Measurements from ENCODE around the gene CNOT6L. TPM values are rescaled to one million over a fixed set of nuclear protein-coding genes. Genes with fewer than 3 reads are reported as not detected.

The CNOT6L gene
- total and polyA plus RNA-seq, 4 donors, result 4.4 to 17.7 (median 10.5) TPM

GRCh38 chr4:77849278-77849965, 30.3 kb upstream of the CNOT6L start (continued):
- TF ChIP-seq ATF3 (IDR thresholded peaks at IDR 0.05), result no peak

- Histone ChIP-seq H3K9me3 (ENCODE audit: control insufficient read depth in 4 of 4, low read length in 3 of 4) (no peaks in the 10 kb centered on the region), H3K27me3 (ENCODE audit: control insufficient read depth in 4 of 4, insufficient read depth in 4 of 4, low read length in 3 of 4) (no peaks in the 10 kb centered on the region), H3K9ac (ENCODE audit: low read depth in 1 of 2, low read length in 2 of 2) (no peak overlapping the region), H3K36me3 (ENCODE audit: control insufficient read depth in 4 of 4, insufficient read depth in 3 of 4, low read depth in 1 of 4, low read length in 3 of 4) (no peaks in the 10 kb centered on the region), H3K4me1 (ENCODE audit: control insufficient read depth in 4 of 4, insufficient read depth in 4 of 4, low read length in 3 of 4) (no peaks in the 10 kb centered on the region), H3K27ac (ENCODE audit: low read depth in 1 of 2, low read length in 2 of 2) (no peak overlapping the region), H3K4me3 (ENCODE audit: low read depth in 1 of 3, low read length in 3 of 3) (no peak overlapping the region)
- 94% methylated on average over 6 of the region's 6 CpGs for WGBS
- DNase-seq (ENCODE audit: low spot score), result no peak
- TF ChIP-seq RAD21 (IDR thresholded peaks at IDR 0.05), result no peak
- no peak for TF ChIP-seq HNF4A (conservative IDR thresholded peaks at IDR 0.05)
- no peak for TF ChIP-seq HNF4G (IDR thresholded peaks at IDR 0.05)
- no peak for TF ChIP-seq MAX (IDR thresholded peaks at IDR 0.05)
- no peak for TF ChIP-seq FOXA2 (IDR thresholded peaks at IDR 0.05)
- no peak for TF ChIP-seq SP1 (IDR thresholded peaks at IDR 0.05)
- TF ChIP-seq TAF1 (conservative IDR thresholded peaks at IDR 0.05), result no peak
- TF ChIP-seq RXRA (IDR thresholded peaks at IDR 0.05), result no peak
- no peak for TF ChIP-seq JUND (IDR thresholded peaks at IDR 0.05)
- TF ChIP-seq GABPA (IDR thresholded peaks at IDR 0.05 in 1 of 2, conservative IDR thresholded peaks at IDR 0.05 in 1 of 2), result no peak
- TF ChIP-seq FOXA1 (IDR thresholded peaks at IDR 0.05), result no peak
- TF ChIP-seq ATF3 (IDR thresholded peaks at IDR 0.05), result no peak
- no peak for TF ChIP-seq CTCF (IDR thresholded peaks at IDR 0.05; ENCODE audit: low read depth, low read length, missing input control)
Observed at GRCh38 chr4:77848508-77848907, 29.3 kb upstream of the CNOT6L start.

GRCh38 chr4:77845929-77846328, 26.8 kb upstream of the CNOT6L start:
- WGBS, result 89% methylated on average over 3 of the region's 3 CpGs
- Histone ChIP-seq H3K4me1 (ENCODE audit: control insufficient read depth in 4 of 4, insufficient read depth in 4 of 4, low read length in 3 of 4) (no peaks in the 10 kb centered on the region), H3K4me3 (ENCODE audit: low read depth in 1 of 3, low read length in 3 of 3) (no peak overlapping the region), H3K27me3 (ENCODE audit: control insufficient read depth in 4 of 4, insufficient read depth in 4 of 4, low read length in 3 of 4) (no peaks in the 10 kb centered on the region), H3K9ac (ENCODE audit: low read depth in 1 of 2, low read length in 2 of 2) (no peak overlapping the region), H3K9me3 (ENCODE audit: control insufficient read depth in 4 of 4, low read length in 3 of 4) (no peaks in the 10 kb centered on the region), H3K27ac (ENCODE audit: low read depth in 1 of 2, low read length in 2 of 2) (no peak overlapping the region), H3K36me3 (ENCODE audit: control insufficient read depth in 4 of 4, insufficient read depth in 3 of 4, low read depth in 1 of 4, low read length in 3 of 4) (no peaks in the 10 kb centered on the region)
- no peak for DNase-seq (ENCODE audit: low spot score)
- TF ChIP-seq FOXA2 (IDR thresholded peaks at IDR 0.05) (no peak), JUND (IDR thresholded peaks at IDR 0.05) (no peak)

GRCh38 chr4:77845400-77845799, 26.2 kb upstream of the CNOT6L start:
- no peak overlapping the region for H3K9ac ChIP-seq (ENCODE audit: low read depth in 1 of 2, low read length in 2 of 2)
- no peak for DNase-seq (ENCODE audit: low spot score)
- no peaks in the 10 kb centered on the region for H3K36me3 ChIP-seq (ENCODE audit: control insufficient read depth in 4 of 4, insufficient read depth in 3 of 4, low read depth in 1 of 4, low read length in 3 of 4)
- no peak overlapping the region for H3K27ac ChIP-seq (ENCODE audit: low read depth in 1 of 2, low read length in 2 of 2)
- no peaks in the 10 kb centered on the region for H3K4me1 ChIP-seq (ENCODE audit: control insufficient read depth in 4 of 4, insufficient read depth in 4 of 4, low read length in 3 of 4)
- WGBS, result 85% methylated on average over 1 of the region's 1 CpG
- no peak overlapping the region for H3K4me3 ChIP-seq (ENCODE audit: low read depth in 1 of 3, low read length in 3 of 3)
- no peaks in the 10 kb centered on the region for H3K27me3 ChIP-seq (ENCODE audit: control insufficient read depth in 4 of 4, insufficient read depth in 4 of 4, low read length in 3 of 4)
- H3K9me3 ChIP-seq (ENCODE audit: control insufficient read depth in 4 of 4, low read length in 3 of 4), result no peaks in the 10 kb centered on the region
- TF ChIP-seq HNF4G (IDR thresholded peaks at IDR 0.05) (no peak), JUND (IDR thresholded peaks at IDR 0.05) (no peak), REST (IDR thresholded peaks at IDR 0.05) (no peak), SP1 (IDR thresholded peaks at IDR 0.05) (no peak), FOXA1 (IDR thresholded peaks at IDR 0.05) (no peak), ZBTB33 (IDR thresholded peaks at IDR 0.05) (no peak), RAD21 (IDR thresholded peaks at IDR 0.05) (no peak), TAF1 (conservative IDR thresholded peaks at IDR 0.05) (no peak), EGR1 (IDR thresholded peaks at IDR 0.05; ENCODE audit: low read depth in 2 of 2) (no peak)

Measured in liver (tissue), 9 donors.